HG03135 (cell line): ENCODE results near the gene LHX3.
A peak's percentile ranks its signal among the peaks of the same experiment; 100 is the strongest.

Source experiments
- ATAC-seq: cut with Tn5 transposase; IDR thresholded peaks from one replicate; pipeline ENCODE4 v1.9.1; 2021; ENCODE audit warnings: mild to moderate bottlenecking, moderate library complexity; ENCODE audit not compliant: unreplicated experiment

LHX3 gene

DNA sequence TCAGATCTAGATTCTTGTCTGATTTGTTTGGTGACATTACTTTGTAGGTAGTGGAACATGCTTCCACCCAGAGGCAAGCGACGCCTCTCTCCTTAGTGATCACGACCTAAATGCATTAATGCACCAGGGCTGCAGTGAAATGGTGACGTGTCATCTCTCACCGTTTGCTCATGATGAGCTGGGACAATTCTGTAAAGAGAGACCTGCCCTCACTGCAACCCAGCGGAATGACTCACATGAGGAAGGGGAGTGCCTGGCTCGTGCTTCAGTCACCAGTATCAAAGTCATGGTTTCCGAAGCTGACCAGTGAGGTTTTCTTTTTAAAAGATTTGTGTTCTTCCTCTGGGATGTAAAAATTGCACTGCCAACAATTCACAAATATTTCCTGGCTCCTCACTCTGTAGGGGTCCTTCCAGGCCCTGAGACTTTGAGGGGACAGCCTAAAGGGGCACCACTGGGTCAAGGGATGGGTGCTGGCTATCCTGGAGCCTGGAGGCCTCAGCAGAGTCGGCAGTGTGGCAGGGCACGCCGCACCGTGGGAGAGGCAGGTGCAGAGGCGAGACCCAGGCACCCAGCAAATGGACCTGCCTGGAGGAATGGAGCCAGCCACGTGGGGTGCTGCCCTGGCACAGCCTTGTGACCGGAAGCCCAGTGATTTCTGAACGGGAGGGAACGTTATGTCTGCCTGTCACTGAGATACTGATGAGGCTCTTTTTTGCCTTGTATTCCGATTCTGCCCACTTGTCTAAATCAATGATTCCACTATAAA, 23.4 kb upstream of the LHX3 start:
- no peak for ATAC-seq

GRCh38 chr9:136226680-136227407, 21.9 kb upstream of the LHX3 start:
- no peak for ATAC-seq

DNA sequence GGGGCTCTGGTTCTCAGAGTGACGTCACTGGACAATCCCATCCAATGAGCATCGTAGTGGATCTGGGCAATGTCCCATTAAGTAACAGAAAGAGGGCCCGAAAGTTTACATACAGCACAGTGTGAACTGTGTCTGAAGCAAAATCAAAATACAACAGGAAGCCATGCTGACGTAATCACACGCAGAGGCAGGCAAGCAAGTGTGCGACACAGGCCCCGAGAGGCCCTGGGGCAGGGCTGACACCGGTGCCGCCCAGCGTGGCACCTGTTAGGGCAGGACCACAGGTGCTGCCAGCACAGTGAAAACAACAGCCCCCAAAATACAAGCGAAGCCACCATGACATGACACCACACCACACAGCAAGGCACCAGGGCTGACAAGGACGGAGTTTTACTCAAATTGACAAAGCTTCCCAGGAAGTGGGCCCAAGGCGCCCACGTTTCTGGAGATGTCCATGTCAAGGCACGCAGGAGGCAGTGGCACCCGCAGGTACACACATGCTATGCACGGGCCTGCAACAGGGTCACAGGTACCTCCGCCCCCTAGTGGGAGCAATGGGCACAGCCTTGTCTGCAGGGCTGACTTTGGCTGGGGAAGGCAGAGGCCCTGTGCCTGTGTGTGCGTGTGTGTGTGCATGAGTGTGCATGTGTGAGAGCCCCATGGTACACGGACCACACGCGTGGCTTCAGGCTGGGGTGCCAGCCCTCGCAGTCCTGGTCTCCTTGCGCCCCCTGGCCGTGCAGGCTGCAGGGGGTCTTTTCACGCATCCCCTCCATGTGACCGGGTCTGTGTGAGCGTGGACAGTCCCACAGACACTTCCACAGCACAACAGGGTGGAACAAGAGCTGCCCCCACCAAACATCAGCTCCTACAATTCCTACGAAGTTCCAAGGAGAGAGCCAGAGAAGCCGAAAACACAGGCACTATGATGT, 21.1 kb upstream of the LHX3 start:
- peak; percentile 45 for ATAC-seq

DNA sequence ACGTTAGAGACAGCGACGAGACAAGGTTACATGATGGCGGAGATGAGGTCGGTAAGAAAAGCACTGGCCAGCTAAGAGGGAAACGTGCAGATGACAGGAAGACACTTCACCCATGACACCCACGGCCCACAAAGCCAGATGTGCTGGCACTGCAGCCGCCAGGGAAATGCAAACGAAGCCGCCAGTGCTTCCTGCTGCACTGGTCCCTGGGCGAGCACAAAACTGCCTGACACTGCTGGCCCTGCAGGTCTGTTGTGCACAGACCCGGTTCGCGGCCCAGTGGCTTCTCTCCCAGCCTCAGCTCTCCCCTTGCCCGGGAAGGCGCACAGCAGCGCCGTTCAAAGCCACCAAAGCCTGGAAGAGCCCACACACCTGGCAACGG, 20.4 kb upstream of the LHX3 start:
- peak; percentile 52 for ATAC-seq

- ATAC-seq, result no peak
These were observed 19.1 kb upstream of the LHX3 start for GRCh38 chr9:136223871-136224640.

DNA sequence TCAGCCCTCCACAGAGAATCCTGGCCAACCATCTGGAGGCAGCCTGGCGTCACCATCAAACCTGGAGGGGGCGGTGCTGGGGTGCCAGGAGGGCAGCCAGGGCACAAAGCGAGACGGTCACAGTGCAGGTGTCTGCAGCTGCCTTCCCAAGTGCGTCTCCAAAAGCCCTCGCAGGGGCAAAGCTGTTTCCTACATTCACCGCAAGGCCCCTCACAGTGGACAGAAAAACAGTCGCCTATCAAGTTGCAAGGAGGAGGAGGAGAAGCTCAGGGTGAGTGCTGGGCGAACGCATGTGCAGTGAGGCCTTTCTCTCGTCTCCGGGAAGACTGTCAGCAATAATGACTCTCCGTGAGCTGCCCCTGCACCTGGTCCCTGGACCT, 18.0 kb upstream of the LHX3 start:
- ATAC-seq, result no peak

DNA sequence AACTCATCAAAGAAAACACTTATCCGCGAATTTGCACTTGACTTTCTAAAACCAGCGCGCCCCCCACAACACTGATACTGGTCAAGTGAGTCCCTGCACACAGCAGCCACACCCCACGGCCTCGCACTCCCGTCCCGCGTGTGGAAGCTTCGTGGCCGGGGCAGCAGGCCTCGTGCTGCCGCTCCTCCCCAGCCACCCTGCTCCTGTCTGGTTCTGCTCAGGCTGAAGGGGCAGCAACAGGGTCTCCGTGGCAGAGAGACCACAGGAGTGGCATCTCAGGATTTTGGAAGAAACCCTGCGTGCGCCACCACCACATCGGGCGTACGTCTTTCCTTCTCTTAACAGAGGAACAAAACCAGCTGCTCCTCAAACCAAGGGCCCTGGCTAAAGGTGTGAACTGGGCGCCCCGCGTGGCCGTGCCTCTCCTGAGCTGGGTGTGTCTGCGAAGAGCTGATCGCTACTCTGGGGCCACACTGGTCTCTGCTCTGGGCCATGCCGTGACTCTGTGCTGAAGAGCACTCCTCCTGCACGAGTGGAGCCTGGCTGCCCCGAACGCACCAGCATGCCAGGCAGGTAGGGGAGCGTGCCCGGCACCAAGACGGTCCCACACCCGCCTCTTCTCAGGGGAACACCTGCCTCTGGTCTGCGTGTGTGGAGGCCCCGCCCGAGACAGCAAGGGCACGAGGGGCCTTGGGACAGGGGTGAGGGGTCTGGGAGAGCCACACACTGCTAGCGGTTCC, 17.4 kb upstream of the LHX3 start:
- ATAC-seq, result no peak

- ATAC-seq, result no peak
These were observed 15.2 kb upstream of the LHX3 start for GRCh38 chr9:136220017-136220729.

DNA sequence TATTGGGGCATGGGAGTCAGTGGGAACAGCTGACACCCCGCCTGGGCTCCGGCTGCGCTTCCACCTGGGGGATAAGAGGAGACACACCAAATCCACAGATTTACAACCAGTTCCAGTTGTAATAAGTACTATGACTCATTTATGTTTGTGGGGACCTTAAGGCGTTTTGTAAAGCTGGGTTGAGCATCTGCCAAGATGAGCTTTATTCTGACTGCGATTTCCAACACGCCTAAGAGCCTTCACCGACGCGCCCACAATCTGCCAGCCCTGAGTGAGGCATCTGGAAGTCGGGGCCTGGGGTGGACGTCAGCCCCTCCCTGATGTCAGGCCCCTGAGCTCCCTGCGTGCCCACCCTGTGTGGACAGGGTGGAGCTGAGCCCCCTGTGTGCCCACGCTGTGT, 14.3 kb upstream of the LHX3 start:
- ATAC-seq, result no peak

GRCh38 chr9:136218673-136219072, 13.7 kb upstream of the LHX3 start:
- ATAC-seq, result no peak

DNA sequence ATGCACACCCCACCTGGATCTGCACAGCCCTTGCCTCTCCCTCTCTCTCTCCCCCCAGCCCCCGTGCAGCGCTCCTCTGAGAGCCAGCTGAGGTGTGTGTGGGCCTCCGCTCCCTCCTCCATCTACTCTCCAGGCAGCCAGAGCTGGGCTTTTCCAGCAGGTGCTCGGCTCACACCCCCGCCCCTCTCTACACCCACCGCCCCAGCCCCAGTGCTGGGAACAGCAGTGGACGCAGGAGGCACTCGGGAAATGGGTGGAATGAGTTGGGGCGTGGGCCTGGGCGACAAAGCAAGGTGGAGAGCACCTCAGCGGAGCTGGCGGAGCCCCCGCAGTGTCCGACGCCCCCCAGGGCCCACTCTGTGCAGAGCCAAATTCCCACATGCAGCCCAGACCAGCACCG, 13.3 kb upstream of the LHX3 start:
- no peak for ATAC-seq

DNA sequence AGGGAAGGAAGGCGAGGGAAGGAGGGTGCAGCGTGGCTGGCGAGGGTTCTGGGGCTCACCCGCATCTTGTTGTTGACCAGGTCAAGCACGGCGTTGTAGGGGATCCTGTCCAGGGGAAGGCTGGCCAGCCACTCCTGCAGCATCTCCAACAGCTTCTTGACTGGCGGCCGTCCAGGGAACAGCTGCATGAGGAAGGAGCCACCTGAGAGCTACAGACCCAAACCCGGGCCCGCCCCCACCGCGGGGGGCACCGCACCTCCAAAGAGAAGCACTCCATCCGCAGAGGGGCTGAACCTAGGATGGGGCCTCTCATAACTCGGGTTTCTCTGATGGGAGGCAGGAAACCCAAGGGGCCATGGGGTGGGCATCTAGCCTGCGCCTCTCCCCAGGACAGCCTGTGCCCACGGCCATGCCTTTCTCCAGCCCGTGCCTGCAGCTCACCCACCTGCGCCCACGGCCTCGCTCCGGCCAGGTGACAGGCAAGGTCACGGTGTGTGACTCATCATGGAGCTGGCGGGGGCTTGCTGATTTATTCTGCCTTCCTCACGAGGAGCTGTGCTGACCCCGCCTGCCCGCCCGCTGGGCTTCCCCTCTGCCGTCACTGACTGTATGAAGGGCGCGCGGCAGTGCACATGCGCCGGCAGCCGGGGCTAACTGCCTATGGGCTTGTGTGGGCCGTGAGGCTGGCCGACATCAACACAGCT, 11.8 kb upstream of the LHX3 start:
- no peak for ATAC-seq

- no peak for ATAC-seq
These were observed 8.8 kb upstream of the LHX3 start for GRCh38 chr9:136213733-136214132.

DNA sequence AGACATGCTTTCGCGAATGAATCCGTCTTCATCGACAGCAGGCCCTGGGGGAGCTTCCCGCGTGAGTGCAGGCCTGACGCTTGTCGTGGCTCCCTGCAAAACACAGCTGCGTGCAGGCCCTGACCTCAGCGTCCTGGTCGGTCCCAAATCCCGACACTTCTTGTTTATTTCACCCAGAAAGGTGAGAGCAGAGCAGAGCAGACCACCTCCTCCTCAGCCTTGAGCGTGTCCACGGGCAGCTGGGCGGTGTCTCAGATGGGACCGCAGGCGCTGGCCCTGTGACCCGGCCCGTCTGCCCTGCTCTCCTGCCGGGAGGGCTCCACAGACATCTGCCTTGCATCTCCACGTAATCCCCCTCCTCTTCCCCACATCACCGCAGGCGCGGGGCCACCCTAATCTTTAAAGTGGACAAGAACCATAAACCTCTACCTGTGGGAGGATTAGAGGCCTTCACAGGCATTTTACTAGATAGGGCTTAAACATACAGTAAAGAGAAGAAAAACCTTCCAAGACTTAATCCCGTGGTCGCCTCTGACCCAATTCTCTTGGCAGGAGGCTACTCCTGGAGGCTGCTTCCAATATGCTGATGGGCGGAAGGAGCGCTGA, 7.5 kb upstream of the LHX3 start:
- ATAC-seq, result no peak

DNA sequence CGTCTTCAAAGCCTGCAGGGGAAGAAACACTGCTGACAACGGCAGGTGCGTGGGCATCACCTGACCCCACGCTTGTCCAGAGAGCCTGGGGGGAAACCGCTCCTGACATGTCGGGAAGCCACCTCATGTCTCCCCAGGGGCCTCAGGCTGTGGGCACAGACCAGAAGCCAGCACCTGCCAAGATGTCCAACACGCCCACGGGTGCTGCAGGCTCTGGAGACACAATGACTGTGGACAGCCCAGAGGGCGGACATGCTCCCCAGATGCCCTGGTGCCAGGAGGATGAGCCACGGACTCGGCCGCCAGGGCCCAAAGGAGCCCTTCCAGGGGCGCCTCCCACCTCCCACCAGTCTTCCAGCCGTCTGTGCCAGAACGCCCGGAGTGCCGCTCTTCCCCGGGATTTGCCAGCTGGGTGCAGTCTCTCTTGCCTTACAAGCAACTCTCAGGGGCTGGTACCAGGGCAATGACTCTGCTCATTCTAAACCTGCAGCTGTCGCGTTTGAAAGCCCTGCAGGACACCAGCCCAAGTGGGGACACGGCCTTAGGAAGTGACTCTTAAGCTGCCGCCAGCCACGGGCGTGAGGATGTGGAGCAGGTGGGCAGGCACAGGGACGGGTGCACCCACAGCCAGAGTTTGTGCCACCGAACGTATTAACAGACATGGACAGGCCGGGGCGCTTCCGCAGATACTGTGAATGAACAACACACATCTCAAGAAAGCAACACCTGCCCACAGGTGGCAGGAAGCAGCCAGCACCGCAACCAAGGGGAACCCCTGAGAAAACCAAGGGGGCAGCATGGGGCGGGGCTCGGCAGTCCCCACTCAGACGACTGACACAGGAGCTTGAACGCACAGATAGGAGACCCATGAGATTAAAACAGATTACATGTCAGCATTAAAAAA, 6.8 kb upstream of the LHX3 start:
- no peak for ATAC-seq

DNA sequence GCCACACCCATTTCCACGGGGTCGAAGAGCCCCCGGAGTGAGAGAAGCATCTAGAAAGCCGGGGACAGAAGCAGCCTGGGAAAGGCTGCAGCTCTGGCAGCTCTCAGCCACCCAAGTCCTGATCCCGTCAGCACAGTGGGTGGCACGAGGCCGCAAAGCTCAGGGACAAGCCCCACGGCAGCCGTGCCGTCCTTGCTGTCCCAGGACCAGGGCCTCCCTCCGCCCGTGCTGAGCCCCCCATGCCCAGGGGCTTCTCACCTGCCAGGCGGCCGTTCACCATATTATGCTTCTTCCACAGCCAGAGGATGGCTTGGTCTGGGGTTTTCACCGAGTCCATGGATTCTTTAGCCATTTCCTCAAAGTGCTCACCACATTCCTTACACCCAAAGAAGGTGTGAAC, 6.1 kb upstream of the LHX3 start:
- no peak for ATAC-seq

DNA sequence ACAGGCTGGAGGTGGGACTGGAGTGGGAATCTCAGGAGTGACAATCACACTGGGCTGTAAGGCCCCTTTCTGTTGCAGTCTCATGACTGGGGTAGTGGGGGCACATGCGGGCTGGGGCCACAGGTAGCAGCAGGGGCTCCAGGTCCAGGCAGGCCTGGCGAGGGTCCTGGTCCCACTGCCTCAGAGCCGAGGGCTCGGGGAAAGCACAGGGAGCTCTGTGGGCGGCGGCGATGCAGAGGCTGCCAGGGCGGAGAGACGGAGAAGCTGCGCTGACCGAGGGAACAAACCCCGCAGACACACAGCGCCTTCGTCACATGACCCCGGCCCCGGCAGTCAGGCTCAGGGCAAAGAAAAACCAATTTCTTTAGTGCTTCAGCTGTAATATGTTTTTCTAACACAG, 5.3 kb upstream of the LHX3 start:
- no peak for ATAC-seq
